IMR-90 (cell line): ENCODE measurements around the gene KIF22.

Experiments
- BHLHE40 ChIP-seq: fragments of 150-350 bp; IDR thresholded peaks from 2 replicates; pipeline ENCODE4 v1.6.1; 2016; ENCODE audit warnings: mild to moderate bottlenecking, low read depth, low read length
- CEBPB ChIP-seq: IDR thresholded peaks from 2 replicates; pipeline ENCODE4 v1.6.1; 2012; ENCODE audit warnings: low read depth, low read length, improper control_type of control experiment
- CTCF ChIP-seq: conservative IDR thresholded peaks from 2 replicates; pipeline ENCODE4 v1.5.1; 2012; ENCODE audit warnings: mild to moderate bottlenecking, low read depth, low read length, improper control_type of control experiment
- FOS ChIP-seq: fragments of 150-350 bp; IDR thresholded peaks from 2 replicates; pipeline ENCODE4 v1.6.1; 2016; ENCODE audit warnings: low read depth, low read length
- MAFK ChIP-seq: IDR thresholded peaks from 2 replicates; pipeline ENCODE4 v1.6.1; 2012; ENCODE audit warnings: low read depth, low read length, improper control_type of control experiment
- MAZ ChIP-seq: IDR thresholded peaks from 2 replicates; pipeline ENCODE4 v1.6.1; 2012; ENCODE audit warnings: low read depth, mild to moderate bottlenecking, low read length, improper control_type of control experiment, moderate library complexity, borderline replicate concordance
- MXI1 ChIP-seq: IDR thresholded peaks from 2 replicates; pipeline ENCODE4 v1.6.1; 2012; ENCODE audit warnings: low read depth, mild to moderate bottlenecking, low read length, moderate library complexity, borderline replicate concordance
- POLR2A ChIP-seq: IDR thresholded peaks from 2 replicates; pipeline ENCODE4 v1.6.1; 2012; ENCODE audit warnings: mild to moderate bottlenecking, low read depth, low read length
- RAD21 ChIP-seq: IDR thresholded peaks from 2 replicates; pipeline ENCODE4 v1.6.1; 2012; ENCODE audit warnings: low read length, improper control_type of control experiment
- RCOR1 ChIP-seq: IDR thresholded peaks from 2 replicates; pipeline ENCODE4 v1.6.1; 2012; ENCODE audit warnings: mild to moderate bottlenecking, low read length, improper control_type of control experiment; ENCODE audit not compliant: insufficient replicate concordance
- RFX5 ChIP-seq: IDR thresholded peaks from 2 replicates; pipeline ENCODE4 v1.8.0; 2012; ENCODE audit warnings: low read depth, mild to moderate bottlenecking, low read length, moderate library complexity
- SMC3 ChIP-seq: fragments of 150-350 bp; IDR thresholded peaks from 2 replicates; pipeline ENCODE4 v1.6.1; 2016; ENCODE audit warnings: low read depth, mild to moderate bottlenecking, antibody characterized with exemption, low read length, moderate library complexity
- USF2 ChIP-seq: fragments of 150-350 bp; IDR thresholded peaks from 2 replicates; pipeline ENCODE4 v1.6.1; 2017; ENCODE audit warnings: mild to moderate bottlenecking, antibody characterized with exemption, low read length, low read depth

- TF ChIP-seq CTCF (no peak), CEBPB (no peak), POLR2A (no peak), RFX5 (no peak), SMC3 (no peak), MAZ (no peak), MXI1 (no peak), RAD21 (no peak), FOS (no peak), RCOR1 (no peak), USF2 (no peak), MAFK (no peak), BHLHE40 (no peak)
These were observed 6.4 kb upstream of the KIF22 start for GRCh38 chr16:29784157-29784556.
